GM21515 (cell line): ENCODE results near the gene KCNJ4.

ENCODE experiments used
- ATAC-seq: cut with Tn5 transposase; IDR thresholded peaks from one replicate; pipeline ENCODE4 v1.9.1; 2021; ENCODE audit not compliant: unreplicated experiment

KCNJ4 gene

DNA sequence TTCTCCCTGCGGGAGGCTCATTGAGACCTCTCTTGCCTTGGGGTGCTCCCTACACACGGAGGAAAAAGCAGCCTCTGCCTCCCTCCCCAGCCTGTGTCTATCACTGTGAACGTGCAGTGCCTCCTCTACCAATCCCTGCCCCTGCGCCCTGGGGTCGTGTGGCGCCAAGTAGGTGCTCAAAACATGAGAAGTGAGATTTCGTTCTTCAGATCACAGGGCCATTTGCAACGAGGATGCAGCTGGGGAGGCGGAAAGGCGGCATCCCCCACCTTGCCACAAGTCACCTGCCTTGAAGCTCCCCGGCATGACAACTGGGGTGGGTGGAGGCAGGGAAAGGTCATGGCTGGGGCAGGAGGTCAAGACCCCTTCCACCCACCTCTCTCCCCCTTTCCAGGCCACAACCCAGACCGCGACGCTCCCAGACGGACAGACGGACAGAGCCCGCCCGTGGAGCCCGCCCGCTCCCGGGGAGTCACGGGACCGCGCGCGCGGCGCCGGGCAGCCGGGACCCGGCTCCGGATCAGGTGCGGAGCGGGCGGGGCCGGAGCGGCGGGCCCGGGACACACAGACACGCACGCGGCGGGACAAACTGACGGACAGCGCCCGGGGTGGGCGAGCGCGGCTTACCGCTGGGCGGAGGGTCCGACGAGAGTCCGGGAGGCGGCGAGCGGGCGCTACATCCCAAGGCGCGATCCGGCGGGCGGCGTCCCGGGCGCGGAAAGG, 485 bp downstream of the KCNJ4 start:
- no peak for ATAC-seq

- no peak for ATAC-seq
Measured at GRCh38 chr22:38453996-38454352, 1.0 kb downstream of the KCNJ4 start.

GRCh38 chr22:38453066-38453672, 1.8 kb downstream of the KCNJ4 start:
- ATAC-seq: no peak

DNA sequence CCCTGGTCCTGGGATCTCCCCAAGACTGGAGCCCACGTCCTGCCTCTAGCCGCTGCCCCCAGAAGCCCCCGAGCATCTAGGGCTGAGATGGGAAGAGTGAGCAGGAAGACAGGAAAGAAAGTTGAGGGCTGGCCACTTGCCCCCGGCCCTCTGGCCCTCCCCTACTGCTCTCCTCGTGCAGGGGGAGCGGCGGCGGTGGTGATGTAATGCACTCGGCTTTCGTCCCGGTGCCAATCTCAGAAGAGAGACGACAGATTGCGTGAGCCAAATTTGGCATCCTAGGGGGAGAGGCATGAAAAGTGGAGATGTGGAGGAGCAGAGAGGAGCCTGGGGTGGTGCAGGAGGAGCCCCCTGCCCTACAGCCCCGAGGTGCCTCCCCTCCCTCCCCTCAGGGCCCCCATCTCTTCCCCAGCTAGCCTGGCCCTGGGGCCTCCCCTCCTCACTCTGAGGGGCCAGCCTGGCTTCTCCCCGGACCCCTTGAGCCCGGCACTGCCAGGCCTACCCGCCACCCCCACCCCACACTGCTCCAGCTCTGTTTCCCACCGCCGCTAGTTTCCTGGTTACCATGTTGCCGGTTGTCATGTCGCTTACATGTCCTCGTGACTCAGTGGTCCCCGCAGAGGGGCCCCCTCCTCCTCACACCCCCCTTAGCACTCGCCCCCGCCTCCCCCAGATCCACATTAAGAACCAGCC, 2.5 kb downstream of the KCNJ4 start:
- no peak for ATAC-seq

GRCh38 chr22:38451864-38452263, 3.1 kb downstream of the KCNJ4 start:
- ATAC-seq: no peak

DNA sequence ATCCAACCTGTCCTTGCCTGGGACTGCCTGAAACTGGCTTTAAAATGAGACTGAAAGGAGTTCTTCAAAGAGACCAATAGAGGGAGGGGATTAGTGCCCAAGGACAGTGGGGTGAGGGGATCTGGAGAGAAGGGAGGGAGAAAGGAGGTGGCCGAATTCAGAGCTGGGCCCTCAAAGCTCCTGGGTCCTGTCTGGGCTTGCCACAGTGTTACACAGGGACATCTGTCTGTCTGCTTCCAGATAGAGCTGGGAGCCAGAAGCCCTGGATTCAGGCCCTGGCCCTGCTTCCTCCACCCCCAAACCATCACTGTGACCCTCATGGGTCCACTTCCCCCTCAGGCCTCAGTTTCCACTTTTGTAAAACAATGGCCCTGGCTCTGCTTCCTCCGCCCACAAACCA, 3.6 kb downstream of the KCNJ4 start:
- no peak for ATAC-seq

DNA sequence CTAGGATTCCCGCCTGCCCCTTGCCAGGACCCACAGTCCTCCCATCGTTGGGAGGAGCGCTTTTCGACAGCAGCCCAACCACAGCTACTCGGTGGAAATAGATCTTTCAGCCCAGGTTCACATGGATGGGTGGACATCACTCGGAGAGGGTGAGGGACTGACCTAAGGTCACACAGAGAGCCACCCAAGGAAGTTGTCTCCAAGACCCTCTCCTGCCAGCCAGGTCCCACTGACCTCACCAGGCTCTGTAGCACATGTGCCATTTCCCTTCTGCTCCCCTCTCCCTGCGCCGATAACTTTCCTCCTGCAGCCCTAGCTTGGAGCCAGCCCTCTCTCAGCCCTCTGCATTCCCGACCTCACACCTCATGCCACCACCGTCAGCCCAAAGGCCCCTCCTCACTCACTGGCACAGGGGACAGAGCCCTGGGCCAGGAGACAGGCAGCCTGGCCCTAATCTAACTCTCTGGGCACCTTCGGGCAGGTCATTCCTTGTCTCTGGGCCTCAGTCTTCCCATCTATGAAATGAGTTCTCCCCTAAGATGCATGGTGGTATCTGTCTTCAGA, 4.7 kb downstream of the KCNJ4 start:
- no peak for ATAC-seq

GRCh38 chr22:38449776-38450175, 5.2 kb downstream of the KCNJ4 start:
- no peak for ATAC-seq

DNA sequence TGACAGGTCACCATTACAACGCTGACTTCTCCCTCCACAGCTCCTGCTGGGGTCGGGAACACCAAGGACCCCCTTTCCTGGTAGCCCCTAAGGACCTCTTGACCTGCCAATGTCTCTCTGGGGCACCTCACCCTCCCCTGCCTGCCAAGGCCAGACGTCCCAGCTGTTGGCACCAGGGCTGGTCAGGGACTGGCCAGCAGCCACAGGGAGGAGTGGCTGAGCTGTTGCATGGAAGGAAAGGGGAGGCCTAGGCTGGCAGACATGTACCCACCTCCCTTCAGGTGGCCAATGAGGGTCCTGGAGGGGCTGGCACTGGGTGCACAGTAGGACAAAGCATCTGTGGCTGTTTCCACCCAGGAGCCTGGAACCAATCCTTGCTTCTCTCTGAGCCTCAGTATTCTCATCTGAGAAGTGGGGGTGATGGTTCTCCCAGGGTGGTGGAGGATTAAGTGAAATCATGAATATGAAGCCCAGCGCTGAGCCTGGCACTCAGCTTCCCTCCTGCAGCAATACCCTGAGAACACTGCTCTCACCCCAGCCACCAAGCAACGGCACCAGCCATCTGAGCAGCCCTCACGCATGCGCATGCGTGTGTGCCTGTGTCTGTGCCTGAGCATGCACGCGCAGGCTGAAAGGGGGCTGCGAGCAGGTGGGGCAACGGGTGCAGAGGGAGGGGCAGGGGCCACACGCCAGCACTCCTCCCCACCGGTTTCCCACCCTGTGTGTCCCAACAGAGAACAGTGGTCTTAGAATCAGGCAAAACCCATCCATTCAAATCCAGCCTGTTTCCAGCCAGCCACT, 5.9 kb downstream of the KCNJ4 start:
- no peak for ATAC-seq

GRCh38 chr22:38446018-38446601, 8.9 kb downstream of the KCNJ4 start:
- ATAC-seq: no peak

DNA sequence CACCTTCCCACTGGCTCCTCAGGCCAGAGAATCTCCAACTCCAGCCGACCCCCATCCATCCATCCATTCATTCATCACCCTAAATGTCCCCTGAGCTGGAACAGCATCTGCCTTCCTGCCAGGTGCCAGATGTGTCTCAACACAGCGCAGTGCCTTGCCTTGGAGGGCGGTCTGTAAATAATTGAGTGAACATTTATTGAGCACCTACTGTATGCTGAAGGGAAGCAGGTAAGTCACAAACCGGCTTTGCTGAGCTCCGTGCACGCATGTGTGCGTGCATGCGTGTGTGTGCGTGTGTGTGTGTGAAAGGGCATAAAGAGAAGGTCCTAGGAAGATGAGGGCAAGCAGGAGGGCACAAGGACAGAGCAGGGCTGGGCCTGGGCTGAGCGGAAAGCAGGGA, 10.2 kb downstream of the KCNJ4 start:
- no peak for ATAC-seq

DNA sequence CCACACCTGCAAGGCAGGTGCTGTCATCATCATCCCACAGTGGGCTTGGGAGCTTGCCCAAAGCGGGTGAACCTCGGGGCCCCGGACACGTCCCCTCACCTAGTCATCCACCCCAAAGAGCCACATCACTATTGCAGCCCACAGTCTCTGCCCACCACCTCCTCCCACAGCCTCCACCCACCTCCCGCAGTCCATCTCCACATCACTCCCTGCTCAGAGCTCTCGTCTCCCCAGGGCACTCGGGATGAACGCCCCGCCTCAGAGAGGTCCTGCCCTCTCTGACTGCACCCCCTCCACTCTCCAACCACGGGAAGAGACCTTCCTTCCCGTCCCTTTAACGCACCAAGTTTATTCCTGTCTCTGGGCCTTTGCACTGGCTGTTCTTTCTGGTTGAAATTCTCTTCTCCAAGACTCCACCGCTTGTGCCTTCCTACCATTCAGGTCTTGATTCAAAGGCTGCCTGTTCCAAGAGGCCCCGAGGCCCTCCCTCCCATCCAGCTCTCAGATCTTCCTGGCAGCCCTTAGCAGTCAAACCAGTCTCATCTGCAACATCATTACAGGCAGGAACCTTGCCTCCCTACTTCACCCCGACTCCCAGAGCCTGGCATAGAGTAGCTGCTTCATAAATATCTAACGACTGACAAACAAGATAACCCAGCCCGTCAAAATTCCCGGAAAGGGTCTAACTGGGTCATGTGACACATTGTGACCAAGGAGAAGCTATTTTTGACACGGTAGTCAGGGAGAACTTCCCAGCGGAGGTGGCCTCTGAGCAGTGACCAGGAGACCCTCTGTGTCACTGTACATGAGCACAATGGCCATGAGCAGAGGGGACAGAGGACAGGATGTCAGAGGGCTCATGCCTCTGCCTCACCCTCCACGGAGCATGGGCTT, 11.1 kb downstream of the KCNJ4 start:
- ATAC-seq: no peak

GRCh38 chr22:38442967-38443627, 11.9 kb downstream of the KCNJ4 start:
- ATAC-seq: no peak

GRCh38 chr22:38441620-38442287, 13.2 kb downstream of the KCNJ4 start:
- no peak for ATAC-seq

DNA sequence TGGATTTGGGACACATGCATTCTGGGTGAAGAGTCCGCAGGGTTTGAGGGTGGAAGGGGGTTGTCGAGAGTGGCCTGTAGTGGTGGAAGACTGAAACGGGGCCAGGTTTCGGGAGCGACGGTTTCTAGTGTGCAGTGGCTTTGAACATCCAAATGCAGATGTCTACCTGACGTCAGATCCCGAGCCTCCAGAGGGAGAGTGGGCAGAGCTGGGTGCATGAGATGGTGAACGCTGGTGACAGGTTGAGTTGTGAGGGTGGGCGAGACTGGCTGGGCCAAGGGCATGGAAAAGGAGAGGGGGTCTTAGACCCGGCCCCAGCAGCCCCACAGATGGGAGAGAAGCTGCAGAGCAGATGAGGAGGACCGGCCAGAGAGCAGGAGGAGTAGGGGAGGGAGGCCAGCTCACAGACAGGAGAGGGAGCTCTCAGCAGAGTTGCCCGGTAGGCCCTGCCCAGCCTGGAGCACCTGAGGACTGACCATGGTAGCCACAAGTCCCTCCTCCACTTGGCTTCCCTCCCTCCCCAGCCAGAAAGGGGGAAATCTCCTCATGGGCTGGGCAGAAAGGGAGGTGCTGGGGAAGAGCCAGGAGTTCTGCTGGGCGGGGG, 14.2 kb downstream of the KCNJ4 start:
- no peak for ATAC-seq

DNA sequence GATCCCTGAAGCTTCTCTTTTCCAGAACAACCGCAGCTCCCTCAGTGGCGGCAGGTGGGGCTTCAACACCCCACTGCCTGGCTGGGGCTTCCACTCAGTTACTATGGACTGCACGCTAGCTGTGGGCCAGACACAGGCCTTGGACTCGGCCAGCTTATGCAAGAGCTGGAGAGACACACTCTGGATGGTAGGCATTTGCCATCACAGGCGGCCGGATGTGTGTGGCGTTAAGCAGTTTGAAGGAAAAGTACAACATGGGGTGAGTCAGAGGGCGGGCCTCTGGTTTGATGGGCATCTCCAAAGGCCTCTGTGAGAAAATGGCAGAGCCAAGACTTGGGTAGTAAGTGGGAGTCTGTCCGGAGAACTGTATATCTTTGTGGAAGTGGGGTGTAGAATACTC, 17.6 kb downstream of the KCNJ4 start:
- no peak for ATAC-seq

GRCh38 chr22:38436629-38437395, 18.2 kb downstream of the KCNJ4 start:
- no peak for ATAC-seq

GRCh38 chr22:38435965-38436364, 19.0 kb downstream of the KCNJ4 start:
- ATAC-seq: no peak
